GM03348 (cell line): Measurements from ENCODE around the gene TRERF1.
"Not testable (repeated sequence)": the region's sequence is repeated elsewhere in the genome, so short reads cannot be mapped to it uniquely, and the experiment has no call there.

ENCODE experiments used
- DNase-seq: peaks from one replicate; pipeline ENCODE4 v3.0.0; 2012; ENCODE audit warnings: low spot score

Gene TRERF1

GRCh38 chr6:42220807-42221206 is 230.9 kb downstream of the TRERF1 start:
- no peak for DNase-seq

DNA sequence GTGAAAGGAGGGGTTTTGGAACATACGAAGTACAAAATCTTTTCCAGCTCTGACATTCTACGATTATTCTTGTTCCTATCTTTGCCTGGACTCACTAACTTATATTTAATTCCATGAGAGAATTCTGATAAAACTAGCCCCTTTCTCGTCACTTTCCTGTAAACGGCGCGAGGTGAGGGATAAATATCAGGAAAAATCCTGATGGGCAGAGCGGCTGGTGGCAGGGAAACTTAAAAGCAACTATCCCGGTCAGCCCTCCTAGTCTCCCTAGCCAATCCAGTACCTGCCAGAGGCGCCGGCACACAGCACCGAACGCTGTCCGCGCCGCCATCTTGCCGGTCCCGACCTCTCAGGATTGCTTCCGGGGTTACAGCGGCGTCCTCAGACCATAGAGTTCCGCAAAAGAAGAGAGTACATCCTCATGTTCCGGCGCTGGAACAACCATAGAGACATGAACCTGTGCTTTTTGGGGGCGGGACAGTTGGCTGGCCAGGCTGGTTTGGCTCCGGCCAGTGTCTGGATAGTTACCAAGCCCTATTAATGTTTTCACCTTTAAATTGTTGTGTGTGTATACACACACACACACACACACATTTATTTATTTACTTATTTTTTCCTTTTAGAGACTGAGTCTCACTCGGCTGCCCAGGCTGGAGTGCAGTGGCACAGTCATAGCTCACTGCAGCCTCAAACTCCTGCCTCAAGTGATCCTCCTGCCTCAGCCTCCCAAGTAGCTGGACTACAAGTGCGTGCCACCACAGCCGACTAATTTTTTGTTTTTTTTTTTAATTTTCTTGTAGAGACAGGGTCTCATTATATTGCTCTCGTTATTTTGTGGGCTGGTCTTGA is 234.0 kb downstream of the TRERF1 start, which contains the start of gene MRPS10:
Gene MRPS10, minus strand, starts transcription at position 343 of the 849 bp plus-strand sequence. Its CDS starts 12 bp downstream, at position 331.
- peak; percentile 95 for DNase-seq

- DNase-seq: no peak
Measured at GRCh38 chr6:42217157-42217518, 234.6 kb downstream of the TRERF1 start.

DNA sequence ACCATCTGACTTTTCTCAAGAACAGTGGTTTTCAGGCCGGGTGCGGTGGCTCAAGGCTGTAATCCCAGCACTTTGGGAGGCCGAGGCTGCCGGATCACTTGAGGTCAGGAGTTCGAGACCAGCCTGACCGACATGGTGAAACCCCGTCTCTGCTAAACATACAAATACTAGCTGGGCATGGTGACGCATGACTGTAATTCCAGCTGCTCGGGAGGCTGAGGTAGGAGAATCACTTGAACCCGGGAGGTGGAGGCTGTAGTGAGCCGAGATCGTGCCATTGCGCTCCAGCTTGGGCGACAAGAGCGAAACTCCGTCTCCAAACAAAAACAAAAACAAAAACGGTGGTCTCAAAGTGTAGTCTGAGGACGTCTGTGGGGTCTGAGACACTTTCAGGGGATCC is 235.2 kb downstream of the TRERF1 start:
- not testable (repeated sequence) for DNase-seq

DNA sequence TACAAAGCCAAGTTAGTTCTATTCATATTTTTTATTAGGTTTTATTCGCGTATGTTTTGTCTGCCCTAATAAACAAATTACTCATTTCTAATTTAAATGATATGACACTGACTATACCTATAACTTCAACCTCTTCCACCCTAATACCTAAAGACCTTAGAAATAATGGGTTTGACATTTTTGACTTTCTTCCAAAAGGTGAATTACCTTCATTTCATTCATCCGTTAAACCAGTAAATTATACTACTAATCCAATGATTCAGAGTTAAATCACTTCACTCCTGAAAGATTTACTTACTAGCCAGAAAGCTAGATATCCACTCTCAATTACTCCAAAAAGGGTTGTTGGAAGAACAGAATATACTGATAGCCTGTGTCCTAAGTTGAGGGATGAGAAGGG is 239.3 kb downstream of the TRERF1 start:
- DNase-seq: no peak

DNA sequence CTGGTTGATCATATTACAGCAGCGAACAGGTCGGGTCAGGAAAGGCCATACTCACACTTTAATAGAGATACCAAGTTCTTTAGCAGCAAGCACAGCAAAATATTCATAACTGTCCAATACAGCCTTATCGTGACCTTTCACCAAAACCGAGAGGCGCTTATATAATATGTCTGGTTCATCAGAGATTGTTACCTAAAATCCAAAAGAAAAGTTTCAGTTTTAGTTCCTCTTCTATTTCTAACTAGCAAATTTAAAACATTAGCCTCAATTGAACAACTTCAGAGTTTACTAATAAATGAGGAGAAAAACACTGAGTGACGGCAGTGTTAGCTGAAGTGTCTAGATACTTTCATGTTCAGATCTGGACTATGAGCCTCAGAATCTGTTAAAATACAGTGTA is 240.0 kb downstream of the TRERF1 start:
- DNase-seq: no peak

GRCh38 chr6:42210551-42210950 is 241.2 kb downstream of the TRERF1 start:
- DNase-seq: no peak

DNA sequence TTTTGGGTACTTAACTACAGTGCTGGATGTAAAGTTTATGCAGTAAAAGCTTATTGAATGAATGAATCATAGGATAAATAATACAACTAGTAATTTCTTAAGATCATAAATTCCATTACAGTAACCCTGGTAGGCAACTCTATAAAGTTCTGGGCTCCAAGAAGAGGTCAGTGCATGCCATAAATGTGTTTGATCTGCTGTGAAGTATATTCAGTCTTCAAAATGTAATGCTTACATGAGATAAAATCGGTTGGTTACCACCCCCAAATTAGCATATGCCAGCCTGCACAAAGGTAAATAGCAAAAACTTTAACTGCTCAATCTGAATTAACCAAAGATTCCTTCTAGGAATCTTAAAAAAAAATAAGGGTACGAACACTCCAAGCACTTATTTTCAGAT is 244.2 kb downstream of the TRERF1 start:
- not testable (repeated sequence) for DNase-seq

- no peak for DNase-seq
Measured at GRCh38 chr6:42204768-42205282, 246.9 kb downstream of the TRERF1 start.

DNA sequence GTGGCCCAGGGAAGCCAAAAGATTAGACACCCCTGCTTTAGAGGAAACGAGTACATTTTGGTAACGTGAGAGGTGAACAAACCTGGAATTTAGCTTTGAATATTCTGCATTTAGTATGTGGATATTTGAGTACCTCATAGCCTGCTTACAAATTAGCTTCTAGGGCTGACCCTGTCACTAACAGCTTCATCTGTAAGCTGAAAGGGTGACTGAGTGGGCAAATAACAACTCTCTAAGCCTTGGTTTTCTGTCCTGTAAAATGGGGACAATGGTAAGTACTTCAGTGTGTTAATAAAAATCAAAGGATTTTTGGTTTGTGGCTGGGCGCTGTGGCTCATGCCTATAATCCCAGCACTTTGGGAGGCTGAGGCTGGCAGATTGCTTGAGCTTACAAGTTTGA is 248.5 kb downstream of the TRERF1 start:
- DNase-seq: no peak

DNA sequence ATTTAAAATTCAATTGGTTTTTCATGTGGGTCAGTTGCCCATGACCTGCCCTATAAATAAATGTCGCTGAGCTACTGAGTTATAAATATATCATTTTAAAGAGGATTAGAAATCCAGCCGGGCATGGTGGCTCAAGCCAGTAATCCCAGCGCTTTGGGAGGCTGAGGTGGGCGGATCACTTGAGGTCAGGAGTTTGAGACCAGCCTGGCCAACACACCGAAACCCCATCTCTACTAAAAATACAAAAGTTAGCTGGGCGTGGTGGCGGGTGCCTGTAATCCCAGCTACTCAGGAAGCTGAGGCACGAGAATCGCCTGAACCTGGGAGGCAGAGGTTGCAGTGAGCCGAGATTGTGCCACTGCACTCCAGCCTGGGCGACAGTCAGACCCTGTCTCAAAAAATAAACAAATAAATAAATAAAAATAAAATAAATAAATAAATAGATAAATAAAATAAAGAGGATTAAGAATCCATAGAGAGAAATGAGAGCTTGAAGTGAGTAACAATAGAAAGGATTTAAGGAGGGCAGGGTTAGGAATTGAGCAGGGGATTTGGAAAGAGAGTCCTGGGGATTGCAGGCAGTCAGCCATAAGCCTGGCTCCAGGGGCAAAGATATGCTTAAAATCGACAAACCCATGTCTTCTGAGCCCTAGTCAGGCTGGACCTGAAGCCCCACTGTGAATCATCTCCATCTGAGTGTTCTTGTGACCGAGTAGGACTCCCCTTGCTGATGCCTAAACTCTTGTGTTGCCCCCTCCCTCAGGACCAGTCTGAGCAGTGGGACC is 249.4 kb downstream of the TRERF1 start:
- not testable (repeated sequence) for DNase-seq

DNA sequence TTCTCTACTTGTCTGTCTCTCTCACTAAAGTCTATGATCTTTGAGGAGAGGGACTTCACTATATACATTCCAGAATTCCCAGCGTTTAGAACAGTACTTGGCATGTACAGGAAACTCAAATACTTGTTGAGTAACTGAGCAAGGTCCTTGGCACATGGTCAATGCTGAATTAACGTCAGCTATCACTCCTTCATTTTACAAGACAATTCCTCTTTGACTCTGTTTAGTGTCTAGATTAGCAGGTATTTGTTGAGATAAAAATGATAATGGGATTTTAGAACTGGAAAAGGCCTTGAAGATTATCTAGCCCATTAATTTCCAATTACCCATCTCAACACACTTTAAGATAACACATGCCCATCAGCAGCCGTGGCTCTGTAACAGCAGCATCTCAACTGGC is 250.3 kb downstream of the TRERF1 start:
- DNase-seq: no peak

- peak; percentile 83 for DNase-seq
Measured at GRCh38 chr6:42200035-42200434, 251.7 kb downstream of the TRERF1 start.

- DNase-seq: no peak
Measured at GRCh38 chr6:42199106-42199981, 252.4 kb downstream of the TRERF1 start.

DNA sequence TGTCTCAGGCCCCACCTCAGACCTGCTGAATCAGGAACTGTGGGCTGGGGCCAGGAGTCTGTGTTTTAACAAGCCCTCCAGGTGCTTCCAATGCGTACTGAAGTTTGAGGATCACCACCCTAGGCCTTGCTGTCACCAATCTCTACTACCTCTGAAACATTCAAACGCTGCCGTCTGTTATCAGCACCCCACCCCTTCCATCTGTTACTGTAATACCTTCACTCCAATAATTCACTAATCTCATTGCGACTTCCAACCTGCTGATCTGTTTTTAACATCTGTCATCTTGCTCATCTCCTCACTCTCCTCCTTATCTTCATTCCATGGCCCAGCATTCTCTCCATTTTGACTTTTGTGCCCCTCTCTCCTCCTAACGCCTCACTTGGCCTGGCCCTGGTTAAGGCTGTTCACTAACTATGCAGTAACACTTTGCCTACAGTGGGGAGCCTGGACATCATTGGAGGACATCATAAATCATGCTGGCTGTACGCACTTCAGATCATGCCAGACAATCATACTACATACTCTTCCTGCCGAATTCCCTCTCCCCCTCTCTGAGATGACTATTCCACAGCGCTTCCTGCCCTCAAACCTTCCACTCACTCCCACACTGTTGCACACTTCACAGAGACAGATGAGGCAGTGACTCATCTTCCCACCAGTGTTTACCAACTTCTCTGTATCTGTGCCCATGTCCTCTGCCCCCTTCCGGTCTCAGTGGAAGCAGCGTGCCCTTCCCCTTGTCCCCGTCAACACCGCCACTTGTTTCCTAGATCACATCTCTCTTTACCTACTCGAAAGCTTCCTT is 254.0 kb downstream of the TRERF1 start:
- peak; percentile 83 for DNase-seq

- no peak for DNase-seq
Measured at GRCh38 chr6:42195415-42195814, 256.3 kb downstream of the TRERF1 start.

- DNase-seq: no peak
Measured at GRCh38 chr6:42194056-42194455, 257.7 kb downstream of the TRERF1 start.

DNA sequence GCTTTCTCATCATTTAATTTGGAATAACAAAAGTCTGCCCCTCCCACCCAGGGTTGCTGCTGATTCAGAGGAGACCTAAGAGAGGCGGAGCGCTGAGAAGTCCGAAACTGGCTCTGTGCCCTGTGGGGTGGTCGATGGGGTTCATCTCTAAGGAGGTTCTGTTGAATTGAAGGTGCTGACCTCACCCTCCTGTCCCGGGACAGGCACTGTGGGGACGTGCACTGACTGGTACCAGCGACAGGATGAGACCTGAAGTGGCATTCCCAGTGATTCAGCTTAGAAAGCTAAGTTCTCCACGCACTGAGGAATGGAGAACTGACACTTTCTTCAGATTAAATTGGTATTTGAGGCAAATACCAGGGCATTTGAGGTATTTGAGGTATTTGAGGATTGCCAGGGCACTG is 258.2 kb downstream of the TRERF1 start:
- DNase-seq: no peak

GRCh38 chr6:42192385-42192784 is 259.3 kb downstream of the TRERF1 start:
- not testable (repeated sequence) for DNase-seq

GRCh38 chr6:42190554-42191183 is 261.1 kb downstream of the TRERF1 start:
- DNase-seq: no peak

- no peak for DNase-seq
Measured at GRCh38 chr6:42188406-42188805, 263.3 kb downstream of the TRERF1 start.
